ENCODE results near the gene HJV. TPM values are rescaled to one million over a fixed set of nuclear protein-coding genes. Genes with fewer than 3 reads are reported as not detected.

HJV gene
- total RNA-seq, 1 experiment from 2014 or later, result not detected

DNA sequence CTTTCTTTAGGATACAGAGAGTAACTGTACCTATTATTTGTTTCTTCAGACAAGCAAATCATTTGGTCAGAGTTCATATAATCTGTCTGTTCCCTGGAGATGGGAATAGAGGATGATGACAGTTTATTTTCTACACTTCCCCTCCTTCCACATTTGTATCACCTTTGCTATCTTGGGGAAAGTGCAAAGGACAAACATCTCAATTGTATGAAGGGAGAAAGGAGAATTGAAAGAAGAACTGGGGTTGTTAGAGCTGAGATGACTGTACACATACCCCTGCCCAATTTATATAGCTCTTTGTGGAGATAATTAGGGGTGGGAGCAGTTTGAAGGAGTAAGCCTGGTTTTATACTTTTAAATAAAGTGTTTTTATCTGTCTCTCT lies 43.1 kb downstream of the HJV start:
- RAD21 ChIA-PET (ENCODE audit: low non-redundant PET in 1 of 2, low total read pairs in 2 of 2, uncharacterized antibody in 2 of 2, unreplicated experiment in 2 of 2), result interaction anchor here (0.6 to 1.4 kb wide), 4 partner anchors 29 to 34 kb away, joined by 3 to 5 read pairs (median 3); no protein-coding TSS in a partner anchor
- Histone ChIP-seq H3K9me2 (ENCODE audit: insufficient read depth) (no peaks in the 10 kb centered on the region), H3K79me2 (ENCODE audit: insufficient read depth, low read length) (no peaks in the 10 kb centered on the region), H2AFZ (ENCODE audit: low read depth, low read length, poor library complexity, severe bottlenecking) (peak overlapping the region; percentile 42), H3K4me1 (ENCODE audit: control insufficient read depth in 1 of 2, insufficient read depth in 2 of 2, low read length in 2 of 2) (peaks cover 30 to 44% of the 10 kb centered on the region in 2 experiments), H4K20me1 (ENCODE audit: insufficient read depth) (no peaks in the 10 kb centered on the region), H3K27ac (ENCODE audit: low read depth, low read length) (peak overlapping the region; percentile 89), H3K27me3 (ENCODE audit: insufficient read depth, low read length) (no peaks in the 10 kb centered on the region), H3K4me2 (ENCODE audit: low read length) (peak overlapping the region; percentile 76), H3K9me3 (ENCODE audit: control insufficient read depth in 1 of 2, insufficient read depth in 1 of 2, low read depth in 1 of 2, low read length in 2 of 2) (no peaks in the 10 kb centered on the region), H3K36me3 (ENCODE audit: control insufficient read depth in 1 of 2, insufficient read depth in 2 of 2, low read length in 2 of 2) (no peaks in the 10 kb centered on the region), H3K4me3 (replicated peaks in 1 of 2; ENCODE audit: low read depth in 1 of 2, low read length in 2 of 2) (peak overlapping the region in 1 of 2 experiments; percentile 37; a peak in 2 of 4 replicates), H3K9ac (ENCODE audit: low read length) (peak overlapping the region; percentile 56)
- intact Hi-C loops (cut with micrococcal nuclease), result loop anchor here (5.0 kb wide), 1 partner anchor 86 kb away; no protein-coding TSS in a partner anchor
- CTCF ChIA-PET, result interaction anchor here (1.2 to 3.1 kb wide), 8 partner anchors 24 to 133 kb away, joined by 3 to 45 read pairs (median 6); partner anchors contain the start of gene NUDT17
- no peak for DNase-seq (ENCODE audit: low read depth, low spot score)
- no TSS peak for BruUV-seq (replicated peaks)
- ATAC-seq, result no peak
- TF ChIP-seq JUND (IDR thresholded peaks at IDR 0.05) (peak; percentile 21; the same call in 1 of the 2 replicates), RAD21 (IDR thresholded peaks at IDR 0.05; ENCODE audit: low read depth) (no peak)
- POLR2A ChIA-PET, result interaction anchor here (1.3 to 3.0 kb wide), 10 partner anchors 12 to 73 kb away, joined by 4 to 27 read pairs (median 8); partner anchors contain the start of genes ANKRD34A, HJV, LIX1L and POLR3GL

DNA sequence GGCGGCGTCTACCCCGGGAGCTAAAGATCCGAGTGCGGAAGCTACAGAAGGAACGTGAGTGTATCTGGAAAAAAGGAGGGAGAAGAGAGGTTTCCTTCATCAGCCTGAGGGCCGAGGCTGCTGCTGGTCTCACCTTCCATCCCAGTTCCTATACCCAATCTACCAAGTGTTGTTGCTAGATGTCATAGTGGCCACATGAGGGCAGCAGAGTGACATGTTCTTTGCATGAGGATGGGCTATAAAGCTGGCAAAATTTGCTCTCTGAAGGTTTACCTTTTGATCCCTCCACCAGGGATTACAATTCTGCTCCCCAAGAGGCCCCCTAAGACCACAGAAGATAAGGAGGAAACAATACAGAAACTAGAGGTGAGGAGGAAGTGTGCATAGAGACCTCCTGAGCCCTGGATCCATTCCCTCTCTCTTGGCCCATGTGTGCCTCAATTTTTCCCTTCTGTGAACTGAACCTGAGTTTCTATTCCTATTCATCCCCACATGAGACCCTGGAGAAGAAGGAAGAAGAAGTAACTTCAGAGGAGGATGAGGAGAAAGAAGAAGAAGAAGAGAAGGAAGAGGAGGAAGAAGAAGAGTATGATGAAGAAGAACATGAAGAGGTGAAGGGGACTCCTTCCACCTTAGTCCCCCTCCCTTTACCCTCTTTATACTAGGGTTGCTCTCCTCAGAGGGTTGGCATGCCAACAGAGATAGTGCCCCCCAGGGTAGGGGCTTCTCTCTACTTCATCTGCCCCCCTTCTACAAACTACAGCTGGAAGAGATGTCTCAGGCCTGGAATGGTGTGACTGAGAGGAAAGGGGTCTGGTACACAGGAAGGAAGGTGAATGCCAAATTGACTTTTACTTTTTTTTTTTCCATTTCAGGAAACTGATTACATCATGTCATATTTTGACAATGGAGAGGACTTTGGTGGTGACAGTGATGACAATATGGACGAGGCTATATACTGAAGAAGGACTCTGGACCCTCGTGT lies 43.8 kb downstream of the HJV start:
- Histone ChIP-seq H3K9ac (ENCODE audit: low read length) (peak overlapping the region; percentile 56; the same call in 1 of the 2 replicates), H4K20me1 (ENCODE audit: insufficient read depth) (no peaks in the 10 kb centered on the region), H3K9me3 (ENCODE audit: control insufficient read depth in 1 of 2, insufficient read depth in 1 of 2, low read depth in 1 of 2, low read length in 2 of 2) (no peaks in the 10 kb centered on the region), H3K27me3 (ENCODE audit: insufficient read depth, low read length) (no peaks in the 10 kb centered on the region), H3K9me2 (ENCODE audit: insufficient read depth) (no peaks in the 10 kb centered on the region), H3K36me3 (ENCODE audit: control insufficient read depth in 1 of 2, insufficient read depth in 2 of 2, low read length in 2 of 2) (no peaks in the 10 kb centered on the region), H2AFZ (ENCODE audit: low read depth, low read length, poor library complexity, severe bottlenecking) (peak overlapping the region; percentile 60), H3K4me1 (ENCODE audit: control insufficient read depth in 1 of 2, insufficient read depth in 2 of 2, low read length in 2 of 2) (peaks cover 30 to 39% of the 10 kb centered on the region in 2 experiments), H3K27ac (ENCODE audit: low read depth, low read length) (peak overlapping the region; percentile 89), H3K4me2 (ENCODE audit: low read length) (peak overlapping the region; percentile 76), H3K4me3 (replicated peaks in 1 of 2; ENCODE audit: low read depth in 1 of 2, low read length in 2 of 2) (no peak overlapping the region), H3K79me2 (ENCODE audit: insufficient read depth, low read length) (no peaks in the 10 kb centered on the region)
- POLR2A ChIA-PET, result interaction anchor here (1.0 to 2.3 kb wide), 7 partner anchors 13 to 75 kb away, joined by 3 to 11 read pairs (median 6); partner anchors contain the start of genes ANKRD34A and POLR3GL
- ATAC-seq (peak; percentile 66), DNase-seq (ENCODE audit: low read depth, low spot score) (peak; percentile 69)
- RAD21 ChIA-PET (ENCODE audit: low non-redundant PET in 1 of 2, low total read pairs in 2 of 2, uncharacterized antibody in 2 of 2, unreplicated experiment in 2 of 2), result interaction anchor here (0.6 to 1.9 kb wide), 4 partner anchors 29 to 34 kb away, joined by 3 to 13 read pairs (median 4); no protein-coding TSS in a partner anchor
- CTCF ChIA-PET, result interaction anchor here (0.7 to 3.1 kb wide), 14 partner anchors 8 to 130 kb away, joined by 3 to 45 read pairs (median 4); partner anchors contain the start of genes ANKRD34A, LIX1L, POLR3GL and RBM8A
- TF ChIP-seq, protein P1, sequence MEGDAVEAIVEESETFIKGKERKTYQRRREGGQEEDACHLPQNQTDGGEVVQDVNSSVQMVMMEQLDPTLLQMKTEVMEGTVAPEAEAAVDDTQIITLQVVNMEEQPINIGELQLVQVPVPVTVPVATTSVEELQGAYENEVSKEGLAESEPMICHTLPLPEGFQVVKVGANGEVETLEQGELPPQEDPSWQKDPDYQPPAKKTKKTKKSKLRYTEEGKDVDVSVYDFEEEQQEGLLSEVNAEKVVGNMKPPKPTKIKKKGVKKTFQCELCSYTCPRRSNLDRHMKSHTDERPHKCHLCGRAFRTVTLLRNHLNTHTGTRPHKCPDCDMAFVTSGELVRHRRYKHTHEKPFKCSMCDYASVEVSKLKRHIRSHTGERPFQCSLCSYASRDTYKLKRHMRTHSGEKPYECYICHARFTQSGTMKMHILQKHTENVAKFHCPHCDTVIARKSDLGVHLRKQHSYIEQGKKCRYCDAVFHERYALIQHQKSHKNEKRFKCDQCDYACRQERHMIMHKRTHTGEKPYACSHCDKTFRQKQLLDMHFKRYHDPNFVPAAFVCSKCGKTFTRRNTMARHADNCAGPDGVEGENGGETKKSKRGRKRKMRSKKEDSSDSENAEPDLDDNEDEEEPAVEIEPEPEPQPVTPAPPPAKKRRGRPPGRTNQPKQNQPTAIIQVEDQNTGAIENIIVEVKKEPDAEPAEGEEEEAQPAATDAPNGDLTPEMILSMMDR (IDR thresholded peaks at IDR 0.05 in 2 of 3, conservative IDR thresholded peaks at IDR 0.05 in 1 of 3; ENCODE audit: borderline replicate concordance in 1 of 3, insufficient read depth in 1 of 3, low read depth in 2 of 3, low read length in 2 of 3), result peak; percentile 78 to 92 (median 88)
- TF ChIP-seq, protein P2, sequence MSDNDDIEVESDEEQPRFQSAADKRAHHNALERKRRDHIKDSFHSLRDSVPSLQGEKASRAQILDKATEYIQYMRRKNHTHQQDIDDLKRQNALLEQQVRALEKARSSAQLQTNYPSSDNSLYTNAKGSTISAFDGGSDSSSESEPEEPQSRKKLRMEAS (IDR thresholded peaks at IDR 0.05), result no peak
- no peak for TF ChIP-seq TCF7L2 (IDR thresholded peaks at IDR 0.05; ENCODE audit: borderline replicate concordance, extremely low read depth, insufficient read depth, insufficient read length)
- no peak for TF ChIP-seq FOSL1 (IDR thresholded peaks at IDR 0.05; ENCODE audit: low read depth)
- no peak for TF ChIP-seq CBX3 (IDR thresholded peaks at IDR 0.05; ENCODE audit: low read depth)
- peak; percentile 94 for TF ChIP-seq RAD21 (IDR thresholded peaks at IDR 0.05; ENCODE audit: low read depth)
- TSS peak; percentile 53 for BruUV-seq (replicated peaks)
- intact Hi-C loops (cut with micrococcal nuclease), result loop anchor here (1.0 to 5.0 kb wide), 4 partner anchors 30 to 85 kb away; no protein-coding TSS in a partner anchor
